Muscle of arm (tissue), 12 donors: ENCODE data around the gene MYCBPAP. TPM values are rescaled to one million over a fixed set of nuclear protein-coding genes. Genes with fewer than 3 reads are reported as not detected.

Experiments used
- DNase-seq: peaks from one replicate; pipeline ENCODE4 v3.0.0-alpha.2; 2013
- polyA plus RNA-seq, 12 donors: library from polyadenylated mRNA; unstranded; fragments of 120-200 nt; gene quantifications; one replicate each; pipeline ENCODE4 v1.2.1, GENCODE V29; 2013; ENCODE audit not compliant: insufficient read length in 12 of 12

The MYCBPAP gene
- polyA plus RNA-seq, 12 donors, result 0.44 to 2.5 (median 0.85) TPM; not detected in 2

DNA sequence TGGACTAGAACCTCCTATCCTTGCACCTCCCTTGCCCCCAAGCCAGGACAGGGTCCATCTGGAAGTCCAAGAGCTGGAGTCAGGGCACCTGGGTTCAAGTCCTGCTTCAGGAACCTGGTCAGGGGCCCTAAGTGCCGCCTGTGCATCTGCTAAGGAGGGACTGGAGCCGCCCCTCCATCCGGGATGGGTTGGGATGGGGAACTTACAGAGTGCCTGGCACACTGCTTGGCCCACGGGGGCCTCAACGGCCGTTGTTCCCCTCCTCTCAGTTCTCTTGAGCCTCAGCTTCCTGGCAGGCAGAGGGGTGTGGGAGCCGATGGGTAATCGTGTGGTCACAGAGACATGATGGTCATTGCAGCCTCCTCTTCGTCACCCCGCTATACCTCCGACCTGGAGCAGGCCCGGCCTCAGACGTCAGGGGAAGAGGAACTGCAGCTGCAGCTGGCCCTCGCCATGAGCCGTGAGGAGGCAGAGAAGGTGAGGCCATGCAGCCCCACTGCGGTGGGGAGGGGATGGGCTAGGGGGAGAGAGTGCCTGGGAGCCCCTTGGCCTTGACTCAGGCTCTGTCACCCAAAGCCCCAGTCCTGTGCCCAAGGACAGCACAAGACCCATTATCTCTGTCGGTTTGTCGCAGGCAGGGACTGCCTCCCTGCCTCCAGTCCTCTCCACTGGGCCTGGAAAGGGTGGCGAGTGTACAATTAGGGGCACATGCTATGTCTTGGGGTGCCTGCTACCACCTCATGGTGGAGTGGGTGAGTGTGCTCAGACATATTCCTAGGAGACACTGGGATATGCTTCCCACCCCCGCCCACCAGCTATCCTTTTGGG is 29.7 kb downstream of the MYCBPAP start:
- DNase-seq, result no peak

DNA sequence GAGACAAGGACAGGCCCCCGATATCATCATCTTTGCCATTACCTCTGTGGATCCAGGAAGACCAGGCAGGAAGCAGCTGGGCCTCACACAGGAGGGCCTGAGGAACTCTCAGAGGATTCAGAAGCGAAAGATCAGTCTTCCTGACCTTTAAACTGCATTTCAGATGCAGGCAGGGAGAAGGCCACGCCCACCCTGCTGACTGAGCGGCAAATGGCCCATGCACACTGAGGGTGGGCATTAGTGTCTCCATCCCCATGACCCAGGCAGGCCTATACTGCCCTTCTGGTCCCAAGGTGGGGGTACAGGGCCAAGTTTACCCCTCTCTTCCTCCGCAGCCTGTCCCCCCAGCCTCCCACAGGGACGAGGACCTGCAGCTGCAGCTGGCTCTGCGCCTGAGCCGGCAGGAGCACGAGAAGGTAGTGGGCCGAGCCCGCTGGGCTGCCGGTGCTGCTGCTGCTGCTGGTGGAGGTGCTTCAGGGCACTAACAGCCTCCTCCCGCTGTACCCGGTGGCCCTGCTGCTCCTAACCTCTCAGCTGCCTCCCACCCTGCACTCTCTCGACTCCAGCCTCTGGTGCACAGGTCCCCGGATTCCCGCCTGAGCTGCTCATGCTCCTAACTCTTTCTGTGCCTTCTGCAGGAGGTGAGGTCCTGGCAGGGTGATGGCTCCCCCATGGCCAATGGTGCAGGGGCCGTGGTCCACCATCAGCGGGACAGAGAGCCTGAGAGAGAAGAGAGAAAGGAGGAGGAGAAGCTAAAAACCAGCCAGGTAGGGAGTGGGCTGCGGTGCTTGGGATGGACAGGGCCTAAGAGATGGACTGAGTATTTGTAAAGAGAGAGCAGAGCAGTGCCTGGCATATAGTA is 30.5 kb downstream of the MYCBPAP start:
- no peak for DNase-seq

DNA sequence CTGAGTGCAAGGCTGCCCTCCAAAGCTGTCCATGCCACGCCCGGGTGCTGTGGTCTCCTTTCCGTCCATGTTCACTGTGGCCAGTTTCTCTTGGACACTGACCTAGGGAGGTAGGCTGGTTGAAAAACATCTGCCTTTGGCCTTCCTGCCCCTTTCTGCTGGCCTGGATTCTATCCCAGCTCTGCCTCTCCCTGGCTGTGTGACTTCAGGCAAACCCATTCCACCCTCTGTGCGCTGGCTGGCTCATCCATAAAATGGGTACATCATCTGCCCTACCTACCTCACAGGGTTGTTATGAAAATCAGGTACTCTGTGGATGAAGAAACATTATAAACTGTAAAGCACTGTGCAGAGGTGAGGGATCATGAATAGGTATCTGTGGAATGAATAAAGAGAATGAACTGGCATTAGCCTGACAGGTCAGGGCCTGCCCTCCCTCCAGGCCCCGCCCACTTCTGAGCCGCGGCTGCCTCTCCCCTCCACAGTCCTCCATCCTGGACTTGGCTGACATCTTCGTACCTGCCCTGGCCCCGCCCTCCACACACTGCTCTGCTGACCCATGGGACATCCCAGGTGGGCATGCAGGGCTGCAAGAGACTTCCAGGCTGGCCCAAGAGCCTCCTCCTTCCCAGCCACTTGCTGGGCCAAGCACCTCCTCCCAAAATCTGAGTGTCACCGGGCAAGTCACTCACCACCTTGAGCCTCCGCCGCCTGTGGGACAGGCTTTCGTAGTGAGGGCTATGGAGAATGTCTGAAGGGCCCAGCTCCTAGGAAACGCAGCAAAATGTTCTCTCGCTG is 31.7 kb downstream of the MYCBPAP start:
- DNase-seq, result no peak

DNA sequence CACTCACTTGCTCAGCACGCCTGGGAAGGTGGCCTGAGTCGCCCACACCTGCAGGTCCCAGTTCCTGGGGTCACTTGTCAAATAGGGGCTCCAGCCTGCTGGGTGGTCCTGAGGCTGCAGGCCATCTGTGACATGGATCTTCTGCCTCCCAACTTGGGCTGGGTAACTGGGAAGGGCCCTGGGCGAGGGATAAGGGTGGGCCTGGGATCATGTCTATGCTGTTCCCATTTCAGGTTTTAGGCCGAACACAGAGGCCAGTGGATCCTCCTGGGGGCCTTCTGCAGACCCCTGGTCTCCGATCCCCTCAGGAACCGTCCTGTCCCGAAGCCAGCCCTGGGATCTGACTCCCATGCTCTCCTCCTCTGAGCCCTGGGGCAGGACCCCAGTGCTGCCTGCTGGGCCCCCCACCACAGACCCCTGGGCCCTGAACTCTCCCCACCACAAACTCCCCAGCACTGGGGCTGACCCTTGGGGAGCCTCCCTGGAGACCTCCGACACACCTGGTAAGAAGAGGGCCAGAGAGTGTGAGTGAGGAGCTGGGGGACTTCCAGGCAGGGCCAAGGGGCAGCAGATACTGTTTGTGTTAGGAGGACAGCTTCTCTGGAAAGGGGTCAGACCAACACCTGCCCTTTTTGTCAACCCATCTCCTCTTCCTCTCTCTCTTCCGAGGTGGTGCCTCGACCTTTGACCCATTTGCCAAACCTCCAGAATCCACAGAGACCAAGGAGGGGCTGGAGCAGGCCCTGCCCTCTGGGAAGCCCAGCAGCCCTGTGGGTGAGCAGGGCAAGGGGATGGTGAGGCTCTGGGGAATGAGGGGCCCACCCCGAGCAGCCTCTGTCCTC is 32.5 kb downstream of the MYCBPAP start:
- no peak for DNase-seq

DNA sequence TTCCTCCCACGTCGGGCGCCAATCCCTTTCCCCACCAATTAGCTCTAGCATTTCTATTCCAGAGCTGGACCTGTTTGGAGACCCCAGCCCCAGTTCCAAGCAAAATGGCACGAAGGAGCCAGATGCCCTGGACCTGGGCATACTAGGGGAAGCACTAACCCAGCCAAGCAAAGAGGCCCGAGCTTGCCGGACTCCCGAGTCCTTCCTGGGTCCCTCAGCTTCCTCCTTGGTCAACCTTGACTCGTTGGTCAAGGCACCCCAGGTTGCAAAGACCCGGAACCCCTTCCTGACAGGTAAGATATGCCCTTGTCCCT is 33.1 kb downstream of the MYCBPAP start:
- no peak for DNase-seq

DNA sequence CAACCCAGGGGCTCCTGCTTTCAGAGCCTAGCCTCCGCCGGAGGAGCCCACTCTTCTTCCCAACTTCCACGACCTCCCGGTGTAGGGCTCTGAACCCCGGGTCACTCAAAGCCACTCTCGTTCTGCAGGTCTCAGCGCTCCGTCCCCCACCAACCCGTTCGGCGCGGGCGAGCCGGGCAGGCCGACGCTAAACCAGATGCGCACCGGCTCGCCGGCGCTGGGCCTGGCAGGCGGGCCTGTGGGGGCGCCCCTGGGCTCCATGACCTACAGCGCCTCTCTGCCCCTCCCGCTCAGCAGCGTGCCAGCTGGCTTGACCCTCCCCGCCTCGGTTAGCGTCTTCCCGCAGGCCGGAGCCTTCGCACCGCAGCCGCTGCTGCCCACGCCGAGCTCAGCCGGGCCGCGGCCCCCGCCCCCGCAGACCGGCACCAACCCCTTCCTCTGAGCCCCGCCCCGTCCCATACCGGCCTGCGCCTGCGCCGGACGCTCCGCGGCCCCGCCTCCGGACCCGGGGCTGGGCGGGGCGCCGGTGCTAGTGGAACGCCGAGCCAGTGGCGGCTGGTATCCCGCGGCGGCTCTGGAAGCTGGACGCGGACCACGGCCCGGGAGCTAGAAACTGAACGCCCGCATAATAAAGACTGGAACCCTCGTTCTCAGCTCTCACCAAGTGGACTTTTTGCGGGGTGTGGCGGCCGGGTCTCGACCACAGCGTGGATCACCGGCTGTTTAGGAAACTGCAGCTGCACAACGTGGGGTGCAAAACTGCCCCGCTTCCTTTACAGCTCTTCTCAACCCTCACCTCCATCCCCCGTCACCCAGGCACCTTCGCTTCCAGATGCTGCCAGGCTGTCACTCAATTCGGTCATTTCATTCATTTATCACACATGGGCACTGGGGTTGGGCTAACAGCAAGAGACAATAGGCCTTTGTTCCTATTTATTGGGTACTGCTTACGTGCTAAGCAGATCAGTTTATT is 33.8 kb downstream of the MYCBPAP start:
- peak; percentile 75 for DNase-seq

DNA sequence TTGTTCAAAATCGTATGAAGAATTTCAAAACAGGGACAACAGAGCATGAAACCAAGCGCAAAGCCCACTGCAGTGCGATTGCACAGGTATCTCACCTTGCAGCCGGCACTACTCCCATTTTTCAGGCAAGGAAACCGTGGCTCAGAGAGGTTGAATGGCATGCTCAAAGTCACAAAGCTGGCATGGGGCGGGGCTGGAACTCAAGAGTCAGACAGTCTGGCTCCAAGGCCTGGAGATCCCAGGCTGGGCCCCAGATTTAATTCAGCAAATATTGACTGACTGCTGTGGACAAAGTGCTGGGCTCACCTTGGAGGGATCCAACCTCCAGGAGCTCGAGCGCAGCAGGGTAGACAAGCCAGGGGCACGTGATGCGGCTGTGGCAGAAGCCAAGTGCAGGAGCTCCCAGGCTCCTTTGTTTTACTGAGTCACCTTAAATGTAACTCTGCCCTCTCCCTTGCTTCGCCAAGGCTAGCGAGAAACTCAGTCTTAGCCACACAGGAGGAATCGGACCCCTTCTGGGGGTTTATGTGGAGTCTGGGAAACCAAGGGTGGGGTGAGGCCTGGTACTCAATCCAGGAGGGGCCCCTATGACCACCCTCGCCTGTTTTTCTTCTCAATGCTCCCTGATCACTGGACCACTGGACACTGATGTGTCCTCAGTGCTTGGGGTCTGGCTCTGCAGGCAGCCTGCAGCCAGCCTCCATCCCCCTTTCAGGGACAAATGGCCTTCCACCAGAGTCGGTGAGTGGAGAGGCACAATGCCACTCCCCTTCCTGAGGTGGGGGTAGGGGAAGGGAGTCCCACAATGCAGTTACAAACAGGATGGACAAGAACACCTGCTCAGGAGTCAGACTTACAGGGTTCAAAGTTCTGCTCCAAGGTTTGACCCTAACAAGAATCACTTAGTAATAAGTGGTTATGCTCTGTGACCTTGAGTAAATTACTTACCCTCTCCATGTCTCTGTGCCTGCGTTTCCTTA is 34.8 kb downstream of the MYCBPAP start:
- no peak for DNase-seq

DNA sequence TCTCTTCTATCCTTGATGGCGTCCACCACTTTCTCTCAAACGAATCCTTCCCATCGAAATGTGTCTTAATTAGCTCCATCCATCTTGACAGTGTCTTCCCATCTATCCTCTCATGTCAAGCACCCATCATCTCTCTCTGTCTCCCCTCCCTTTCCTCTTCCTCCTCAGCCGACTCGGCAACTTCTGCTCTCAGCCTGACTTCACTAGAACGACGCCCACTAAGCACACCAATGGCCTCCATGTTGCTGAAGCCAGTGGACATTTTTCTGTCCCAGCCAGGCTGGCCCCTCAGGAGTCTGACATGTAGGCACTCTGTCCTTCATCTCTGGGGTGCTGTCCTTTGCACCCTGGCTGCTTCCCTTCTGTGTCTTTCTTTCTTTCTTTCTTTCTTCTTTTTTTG is 36.3 kb downstream of the MYCBPAP start:
- no peak for DNase-seq

DNA sequence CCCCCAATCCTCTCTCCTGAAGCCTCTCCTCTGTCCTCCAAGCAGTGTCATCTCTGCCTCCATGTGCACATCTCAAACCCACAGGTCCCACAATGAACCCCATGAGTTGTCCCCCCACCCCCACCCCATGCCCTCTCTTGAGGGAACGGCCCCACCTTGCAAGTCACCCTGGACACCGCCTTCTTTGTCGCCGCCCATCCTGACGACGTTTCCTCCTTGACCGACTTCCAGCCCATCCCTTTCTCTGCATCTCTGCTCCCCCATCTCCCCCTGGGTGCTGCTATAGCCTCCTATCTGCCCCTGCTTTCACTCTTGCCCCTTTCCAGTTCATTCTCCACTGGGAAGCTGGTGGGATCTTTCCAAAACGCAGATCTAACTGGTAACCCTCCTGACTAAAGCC is 37.1 kb downstream of the MYCBPAP start:
- no peak for DNase-seq

DNA sequence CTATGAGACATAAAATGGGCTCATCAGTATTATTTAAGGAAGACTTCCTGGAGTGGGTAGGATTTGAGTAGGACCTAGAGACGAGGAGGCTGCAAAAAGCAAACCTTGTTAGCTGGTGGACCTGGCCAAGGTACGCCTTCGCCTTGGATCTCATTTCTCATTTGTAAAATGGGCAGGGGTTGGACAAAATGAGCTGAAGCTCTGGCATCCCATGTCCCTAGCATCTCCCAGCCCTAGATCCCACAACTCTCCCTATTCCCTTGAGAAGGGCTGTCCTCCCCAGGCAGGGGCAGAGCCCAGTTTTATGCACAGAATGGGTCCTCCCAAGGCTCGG is 38.4 kb downstream of the MYCBPAP start:
- no peak for DNase-seq

DNA sequence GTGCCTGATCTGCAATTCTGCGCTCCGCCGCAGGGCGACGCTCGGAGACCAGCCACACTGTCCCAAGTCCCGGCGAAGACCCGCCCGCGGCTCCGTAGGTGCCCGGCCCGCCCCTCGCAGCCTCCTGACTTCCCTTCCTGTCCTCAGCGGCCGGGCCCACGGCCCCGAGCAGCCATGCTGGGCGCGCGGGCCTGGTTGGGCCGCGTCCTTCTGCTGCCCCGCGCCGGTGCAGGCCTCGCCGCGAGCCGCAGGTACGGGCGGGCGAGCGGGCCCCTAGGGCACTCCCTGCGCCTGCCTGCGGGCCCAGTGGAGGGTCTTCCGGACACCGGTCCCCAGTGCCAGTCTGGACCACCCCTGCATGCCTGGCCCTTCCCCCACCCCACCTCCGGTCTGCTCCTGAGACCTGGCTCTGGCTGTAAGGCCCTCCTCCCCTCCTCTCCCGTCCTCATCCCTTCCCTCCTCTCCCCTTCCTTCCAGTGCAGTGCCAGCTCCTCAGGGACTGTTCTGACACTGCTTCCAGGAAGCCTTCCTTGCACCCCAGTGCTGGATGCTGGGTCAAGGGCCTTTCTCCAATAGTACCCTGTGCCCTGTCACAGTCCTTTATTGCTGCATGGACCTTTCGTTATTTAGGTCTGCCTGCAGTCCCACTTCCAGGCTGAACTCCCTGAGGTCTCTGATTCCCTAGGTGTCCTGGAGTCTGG is 38.9 kb downstream of the MYCBPAP start, which contains the start of gene SPATA20:
TSS of gene SPATA20 (plus strand) at position 140 of the 701 bp plus-strand sequence. CDS start at position 175, 35 bp downstream.
- peak; percentile 85 for DNase-seq

DNA sequence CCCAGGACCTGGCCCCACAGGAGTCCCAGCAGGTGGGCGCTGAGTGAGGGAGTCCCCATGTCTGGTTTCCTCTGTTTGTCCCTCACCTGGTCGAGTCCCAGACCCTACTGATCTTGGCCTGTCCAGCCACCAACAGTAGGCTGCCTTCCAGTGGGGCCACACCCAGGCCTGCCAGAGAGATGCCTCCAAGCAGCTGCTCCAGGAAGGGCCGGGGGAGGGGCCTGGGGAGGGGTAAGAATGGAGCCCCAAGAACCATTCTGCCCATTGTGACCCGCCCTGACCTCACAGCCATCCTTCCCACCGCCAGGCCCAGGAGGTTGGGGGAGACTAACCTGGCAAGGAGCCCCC is 39.5 kb downstream of the MYCBPAP start:
- DNase-seq, result no peak

DNA sequence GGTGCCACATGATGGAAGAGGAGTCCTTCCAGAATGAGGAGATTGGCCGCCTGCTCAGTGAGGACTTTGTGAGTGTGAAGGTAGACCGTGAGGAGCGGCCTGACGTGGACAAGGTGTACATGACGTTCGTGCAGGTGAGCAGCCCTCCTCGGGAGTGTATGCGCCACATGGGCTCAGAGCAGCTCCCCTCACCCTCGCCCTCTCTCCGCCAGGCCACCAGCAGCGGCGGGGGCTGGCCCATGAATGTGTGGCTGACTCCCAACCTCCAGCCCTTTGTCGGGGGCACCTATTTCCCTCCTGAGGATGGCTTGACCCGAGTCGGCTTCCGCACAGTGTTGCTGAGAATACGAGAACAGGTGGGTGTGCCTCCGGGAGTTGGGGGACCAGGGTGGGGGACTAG is 40.6 kb downstream of the MYCBPAP start:
- no peak for DNase-seq

DNA sequence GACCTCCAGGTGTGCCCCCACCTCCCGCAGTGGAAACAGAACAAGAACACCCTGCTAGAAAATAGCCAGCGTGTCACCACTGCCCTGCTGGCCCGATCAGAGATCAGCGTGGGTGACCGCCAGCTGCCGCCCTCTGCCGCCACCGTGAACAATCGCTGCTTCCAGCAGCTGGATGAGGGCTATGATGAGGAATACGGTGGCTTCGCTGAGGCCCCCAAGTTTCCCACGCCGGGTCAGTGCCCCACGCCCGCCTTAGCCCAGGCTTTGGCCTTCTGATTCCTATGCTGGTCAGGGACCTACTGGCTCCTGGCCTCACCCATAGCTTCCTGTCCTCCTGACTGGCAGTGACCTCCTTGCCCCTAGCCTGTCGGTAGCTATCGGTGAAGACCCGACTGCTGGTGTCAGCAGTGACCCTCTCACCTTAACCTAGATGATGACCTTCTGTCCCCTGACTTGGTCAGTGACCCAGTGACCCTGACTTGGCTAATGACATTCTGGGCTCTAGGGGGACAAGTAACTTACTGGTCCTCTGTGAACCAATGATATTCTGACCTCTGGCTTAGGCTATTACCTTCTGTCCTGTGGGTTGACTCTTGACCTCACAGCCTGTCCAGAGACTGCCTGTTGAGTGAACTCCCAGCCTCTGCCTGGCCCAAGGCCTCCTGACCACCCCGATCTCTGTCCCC is 41.2 kb downstream of the MYCBPAP start:
- no peak for DNase-seq

DNA sequence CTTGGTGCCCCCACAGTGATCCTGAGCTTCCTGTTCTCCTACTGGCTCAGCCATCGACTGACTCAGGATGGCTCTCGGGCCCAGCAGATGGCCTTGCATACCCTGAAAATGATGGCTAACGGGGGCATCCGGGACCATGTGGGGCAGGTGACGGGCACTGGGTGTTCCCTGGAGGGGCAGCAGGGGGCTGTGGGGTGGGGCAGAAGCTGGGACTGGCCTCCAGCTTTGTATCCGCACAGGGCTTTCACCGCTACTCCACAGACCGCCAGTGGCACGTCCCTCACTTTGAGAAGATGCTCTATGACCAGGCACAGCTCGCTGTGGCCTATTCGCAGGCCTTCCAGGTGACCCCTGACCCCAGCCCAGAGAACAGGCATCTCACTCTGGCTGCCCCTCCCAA is 41.7 kb downstream of the MYCBPAP start:
- no peak for DNase-seq

DNA sequence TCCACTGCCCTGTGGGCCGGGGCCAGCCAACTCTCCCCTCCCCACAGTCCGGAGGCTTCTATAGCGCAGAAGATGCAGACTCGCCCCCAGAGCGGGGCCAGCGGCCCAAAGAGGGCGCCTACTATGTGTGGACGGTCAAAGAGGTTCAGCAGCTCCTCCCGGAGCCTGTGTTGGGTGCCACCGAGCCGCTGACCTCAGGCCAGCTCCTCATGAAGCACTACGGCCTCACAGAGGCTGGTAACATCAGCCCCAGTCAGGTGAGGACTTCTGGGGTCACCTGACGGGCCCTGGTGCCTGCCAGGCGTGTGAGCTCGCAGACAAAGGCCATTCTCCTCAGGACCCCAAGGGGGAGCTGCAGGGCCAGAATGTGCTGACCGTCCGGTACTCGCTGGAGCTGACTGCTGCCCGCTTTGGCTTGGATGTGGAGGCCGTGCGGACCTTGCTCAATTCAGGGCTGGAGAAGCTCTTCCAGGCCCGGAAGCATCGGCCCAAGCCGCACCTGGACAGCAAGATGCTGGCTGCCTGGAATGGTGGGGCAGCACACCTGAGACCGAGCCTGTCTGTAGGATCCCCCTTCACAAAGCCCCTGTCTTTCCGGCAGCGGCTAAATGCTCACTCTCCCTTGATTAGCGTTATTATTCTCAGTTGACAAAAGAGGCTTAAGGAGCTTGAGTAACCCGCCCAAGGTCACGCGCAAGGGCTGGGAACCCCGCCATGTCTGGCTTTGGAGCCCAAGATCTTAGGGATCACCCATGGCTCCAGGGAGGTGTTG is 42.6 kb downstream of the MYCBPAP start:
- peak; percentile 88 for DNase-seq

DNA sequence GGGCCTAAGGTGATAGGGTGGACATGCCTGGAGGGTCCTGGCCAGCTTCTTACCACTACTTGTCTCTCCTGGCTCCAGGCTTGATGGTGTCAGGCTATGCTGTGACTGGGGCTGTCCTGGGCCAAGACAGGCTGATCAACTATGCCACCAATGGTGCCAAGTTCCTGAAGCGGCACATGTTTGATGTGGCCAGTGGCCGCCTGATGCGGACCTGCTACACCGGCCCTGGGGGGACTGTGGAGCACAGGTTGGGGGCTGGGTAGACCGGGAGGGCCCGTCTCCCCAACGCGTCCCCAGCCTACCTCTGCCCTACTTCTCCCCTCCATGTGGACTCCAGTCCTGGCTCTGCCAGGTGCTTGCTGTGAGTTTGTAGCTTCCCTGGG is 43.2 kb downstream of the MYCBPAP start:
- DNase-seq, result no peak
